Upper lobe of left lung (tissue), 6 donors: ENCODE results near the gene DNAJB5. TPM values are rescaled to one million over a fixed set of nuclear protein-coding genes. Genes with fewer than 3 reads are reported as not detected.

Experiments used
- ATAC-seq, 2 donors: fragments of 200-7000 bp; cut with Tn5 transposase; one replicate each; pipeline ENCODE4 v1.9.1; 2022; ENCODE audit warnings: mild to moderate bottlenecking in 2 of 2, moderate library complexity in 2 of 2; ENCODE audit not compliant: low FRiP score in 2 of 2
- DNase-seq, 2 donors: peaks; one replicate each; pipeline ENCODE4 v3.0.0-alpha.2; 2019 to 2020
- H3K27ac ChIP-seq, 4 donors: fragments of 200-600 bp; sonication (generic); one replicate each; pipeline ENCODE4 v1.5.1; 2016 to 2019
- H3K27me3 ChIP-seq, 4 donors: fragments of 200-600 bp; sonication (generic); one replicate each; pipeline ENCODE4 v1.5.1; 2017 to 2019
- H3K36me3 ChIP-seq, 4 donors: fragments of 200-600 bp; sonication (generic); one replicate each; pipeline ENCODE4 v1.5.1; 2016 to 2019
- H3K4me1 ChIP-seq, 4 donors: fragments of 200-600 bp; sonication (generic); one replicate each; pipeline ENCODE4 v1.5.1; 2018 to 2019
- H3K4me3 ChIP-seq, 4 donors: fragments of 200-600 bp; sonication (generic); one replicate each; pipeline ENCODE4 v1.5.1; 2017 to 2019; ENCODE audit warnings: mild to moderate bottlenecking in 2 of 4, moderate library complexity in 1 of 4
- H3K9me3 ChIP-seq, 4 donors: fragments of 200-600 bp; sonication (generic); one replicate each; pipeline ENCODE4 v1.5.1; 2018 to 2019
- EP300 ChIP-seq, 4 donors: sonication (generic); formaldehyde crosslinking; IDR thresholded peaks; one replicate each; pipeline ENCODE4 v1.5.1; 2017; ENCODE audit warnings: antibody characterized with exemption in 4 of 4, control low read depth in 2 of 4
- POLR2A ChIP-seq, 4 donors: fragments of 450-650 bp; IDR thresholded peaks; one replicate each; pipeline ENCODE4 v1.5.1; 2016 to 2017; ENCODE audit warnings: antibody characterized with exemption in 4 of 4, mild to moderate bottlenecking in 2 of 4
- POLR2AphosphoS5 ChIP-seq, 2 donors: sonication (generic); formaldehyde crosslinking; IDR thresholded peaks; one replicate each; pipeline ENCODE4 v1.5.1; 2017; ENCODE audit warnings: antibody characterized with exemption in 2 of 2
- WGBS, 2 donors: methylation state at CpG; one replicate each; pipeline ENCODE4 v1.1.5; 2017 to 2018; 5-methylcytosine and 5-hydroxymethylcytosine counted together
- total RNA-seq, 6 donors: library from RNA; depleted of rRNA in 4 of 6; stranded (reverse); fragments of >200 nt in 4 of 6; gene quantifications; one replicate each; pipeline versions ENCODE4 v1.1.0 to v1.2.1, GENCODE V29; 2016 to 2021
- TF ChIP-seq, protein P1 (sequence below), 6 experiments: fragments of 450-650 bp in 4 of 6; fragments of 200-600 bp in 2 of 6; sonication (generic) in 2 of 6; IDR thresholded peaks; one replicate each; pipeline ENCODE4 v1.5.1; 2016 to 2019; ENCODE audit warnings: antibody characterized with exemption in 6 of 6
- donor health status: DM: no; HTN: no; CAD: no; lungs with moderate emphysema.
- donor health status: DM: no; HTN: yes; CAD: no; lungs with severe emphysema.

The DNAJB5 gene
- total RNA-seq, 6 donors from 2014 or later: 4.6 to 7.9 (median 6.0) TPM

GRCh38 chr9:34998266-34998665 is 8.7 kb downstream of the DNAJB5 start:
- no peaks in the 10 kb centered on the region for H3K9me3 ChIP-seq
- peaks cover 17 to 35% (median 26%) of the 10 kb centered on the region in 4 donors for H3K4me1 ChIP-seq
- DNase-seq: no peak
- WGBS, 2 donors: 77 to 81% methylated on average over 3 of the region's 3 CpGs
- H3K27me3 ChIP-seq: no peaks in the 10 kb centered on the region
- TF ChIP-seq POLR2A (IDR thresholded peaks at IDR 0.05) (no peak), POLR2AphosphoS5 (IDR thresholded peaks at IDR 0.05) (no peak), EP300 (IDR thresholded peaks at IDR 0.05) (no peak)
- TF ChIP-seq, protein P1, sequence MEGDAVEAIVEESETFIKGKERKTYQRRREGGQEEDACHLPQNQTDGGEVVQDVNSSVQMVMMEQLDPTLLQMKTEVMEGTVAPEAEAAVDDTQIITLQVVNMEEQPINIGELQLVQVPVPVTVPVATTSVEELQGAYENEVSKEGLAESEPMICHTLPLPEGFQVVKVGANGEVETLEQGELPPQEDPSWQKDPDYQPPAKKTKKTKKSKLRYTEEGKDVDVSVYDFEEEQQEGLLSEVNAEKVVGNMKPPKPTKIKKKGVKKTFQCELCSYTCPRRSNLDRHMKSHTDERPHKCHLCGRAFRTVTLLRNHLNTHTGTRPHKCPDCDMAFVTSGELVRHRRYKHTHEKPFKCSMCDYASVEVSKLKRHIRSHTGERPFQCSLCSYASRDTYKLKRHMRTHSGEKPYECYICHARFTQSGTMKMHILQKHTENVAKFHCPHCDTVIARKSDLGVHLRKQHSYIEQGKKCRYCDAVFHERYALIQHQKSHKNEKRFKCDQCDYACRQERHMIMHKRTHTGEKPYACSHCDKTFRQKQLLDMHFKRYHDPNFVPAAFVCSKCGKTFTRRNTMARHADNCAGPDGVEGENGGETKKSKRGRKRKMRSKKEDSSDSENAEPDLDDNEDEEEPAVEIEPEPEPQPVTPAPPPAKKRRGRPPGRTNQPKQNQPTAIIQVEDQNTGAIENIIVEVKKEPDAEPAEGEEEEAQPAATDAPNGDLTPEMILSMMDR (IDR thresholded peaks at IDR 0.05): no peak
- H3K36me3 ChIP-seq: peaks cover 0 to 16% (median 8%) of the 10 kb centered on the region in 4 donors
- peak overlapping the region in 1 of 4 donors; percentile 28 for H3K27ac ChIP-seq
- no peak overlapping the region for H3K4me3 ChIP-seq
- no peak for ATAC-seq

DNA sequence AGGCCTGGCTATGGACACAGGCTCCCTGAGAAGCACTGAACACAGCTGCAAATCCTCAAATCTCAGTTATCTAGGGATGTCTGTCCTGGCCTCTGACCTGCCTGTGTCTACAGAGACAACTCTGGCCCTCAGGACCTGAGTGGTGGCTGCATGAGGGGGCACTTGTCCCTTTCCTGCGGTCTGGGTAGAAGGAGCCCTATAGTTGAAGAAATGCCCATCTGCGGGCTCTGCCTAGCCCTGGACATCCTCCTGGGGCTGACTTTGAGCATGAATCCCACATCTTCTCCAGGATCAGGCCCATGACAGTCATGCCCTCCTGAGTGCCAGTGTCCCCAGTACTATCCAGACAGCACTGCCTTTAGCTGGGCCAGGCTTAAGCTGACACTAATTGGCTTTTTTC is 10.0 kb downstream of the DNAJB5 start:
- Histone ChIP-seq H3K27ac (no peak overlapping the region), H3K4me3 (no peak overlapping the region), H3K9me3 (no peaks in the 10 kb centered on the region), H3K4me1 (peaks cover 4 to 23% (median 13%) of the 10 kb centered on the region in 4 donors), H3K36me3 (peaks cover 0 to 16% (median 8%) of the 10 kb centered on the region in 4 donors), H3K27me3 (no peaks in the 10 kb centered on the region)
- 100% methylated on average over 2 of the region's 2 CpGs; no CpG with 5 or more reads in 1 of the 2 donors for WGBS, 2 donors
- TF ChIP-seq POLR2AphosphoS5 (IDR thresholded peaks at IDR 0.05) (no peak), EP300 (IDR thresholded peaks at IDR 0.05) (no peak), POLR2A (IDR thresholded peaks at IDR 0.05) (no peak)
- TF ChIP-seq, protein P1 (IDR thresholded peaks at IDR 0.05): no peak
- DNase-seq (no peak), ATAC-seq (no peak)

GRCh38 chr9:35000535-35001284 is 11.2 kb downstream of the DNAJB5 start:
- Histone ChIP-seq H3K4me3 (no peak overlapping the region), H3K27ac (no peak overlapping the region), H3K9me3 (no peaks in the 10 kb centered on the region), H3K4me1 (peaks cover 0 to 12% (median 4%) of the 10 kb centered on the region in 4 donors), H3K36me3 (peaks cover 0 to 16% (median 8%) of the 10 kb centered on the region in 4 donors), H3K27me3 (no peaks in the 10 kb centered on the region)
- ATAC-seq (no peak), DNase-seq (no peak)
- WGBS, 2 donors: 92 to 94% methylated on average over 6 of the region's 6 CpGs
- TF ChIP-seq, protein P1 (IDR thresholded peaks at IDR 0.05): no peak
- TF ChIP-seq POLR2AphosphoS5 (IDR thresholded peaks at IDR 0.05) (no peak), POLR2A (IDR thresholded peaks at IDR 0.05) (no peak), EP300 (IDR thresholded peaks at IDR 0.05) (no peak)

DNA sequence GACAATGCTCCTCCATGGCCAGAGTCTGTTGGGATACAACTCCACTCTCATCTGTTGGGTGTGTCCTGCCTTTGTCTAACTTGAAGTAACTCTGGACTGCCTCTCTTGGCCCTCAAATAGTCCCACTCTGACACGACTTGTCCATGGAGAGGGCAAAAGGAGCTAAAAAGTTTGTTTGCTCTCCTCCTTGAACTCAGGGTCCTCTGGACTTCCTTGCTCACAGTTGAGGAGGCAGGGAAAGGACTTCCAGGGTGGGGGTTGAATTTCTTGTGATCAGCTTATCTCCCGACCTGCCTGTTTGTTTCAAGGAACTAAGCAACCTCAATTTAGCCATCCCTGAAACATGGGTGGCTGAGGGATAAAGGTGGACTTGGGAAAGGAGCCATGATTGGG is 11.7 kb downstream of the DNAJB5 start:
- Histone ChIP-seq H3K27ac (no peak overlapping the region), H3K36me3 (peaks cover 0 to 15% (median 6%) of the 10 kb centered on the region in 4 donors), H3K27me3 (no peaks in the 10 kb centered on the region), H3K4me3 (no peak overlapping the region), H3K9me3 (no peaks in the 10 kb centered on the region), H3K4me1 (peaks cover 0 to 11% (median 4%) of the 10 kb centered on the region in 4 donors)
- 42 to 63% methylated on average over 2 of the region's 2 CpGs for WGBS, 2 donors
- TF ChIP-seq, protein P1 (IDR thresholded peaks at IDR 0.05): no peak
- TF ChIP-seq EP300 (IDR thresholded peaks at IDR 0.05) (no peak), POLR2AphosphoS5 (IDR thresholded peaks at IDR 0.05) (no peak), POLR2A (IDR thresholded peaks at IDR 0.05) (no peak)
- no peak for ATAC-seq
- DNase-seq: no peak
